GM12874 (cell line): Measurements from ENCODE around the gene FERMT2.

ENCODE experiments used
- CTCF ChIP-seq: IDR thresholded peaks from 2 replicates; pipeline ENCODE4 v1.5.1; 2011; ENCODE audit warnings: low read depth, mild to moderate bottlenecking, control low read depth, low read length, moderate library complexity; ENCODE audit not compliant: insufficient read depth

The FERMT2 gene

GRCh38 chr14:52836063-52836462 lies 114.8 kb downstream of the FERMT2 start:
- TF ChIP-seq CTCF, result no peak

DNA sequence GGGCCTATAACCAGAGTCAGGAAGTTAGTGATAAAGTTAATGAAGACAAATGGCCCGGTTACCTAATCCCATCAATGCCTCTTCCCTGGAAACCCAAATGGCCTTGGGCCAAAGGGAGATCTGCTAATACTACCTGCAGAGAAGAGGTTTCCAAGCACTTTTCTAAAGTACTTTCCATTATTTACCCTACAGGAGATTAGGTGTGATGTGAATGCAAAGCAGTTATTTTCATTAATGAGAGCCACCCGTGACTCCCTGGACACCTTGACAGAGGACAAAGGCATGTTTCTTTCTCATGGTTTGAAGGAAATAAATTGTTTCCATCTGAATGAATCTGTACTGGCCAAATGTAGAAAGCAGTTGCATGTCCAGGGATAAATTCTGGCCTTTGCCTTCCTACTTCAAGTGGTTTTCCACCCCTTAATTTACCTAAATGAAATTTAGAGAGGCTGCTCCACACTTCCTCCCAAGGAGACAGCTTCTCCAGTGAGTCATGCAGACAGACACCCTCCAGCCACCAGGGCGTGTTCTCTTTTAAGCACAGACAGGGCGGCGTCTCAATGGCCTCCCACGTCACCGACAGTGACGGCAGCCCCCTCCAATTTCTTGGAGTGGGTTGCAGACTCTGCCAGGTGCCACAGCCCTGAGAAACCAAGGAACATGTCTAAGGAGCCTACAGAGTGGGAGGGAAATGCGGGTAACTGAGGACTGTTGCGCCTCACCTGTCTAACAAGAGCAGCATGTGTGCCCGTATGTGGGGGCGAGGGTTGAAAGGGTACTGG lies 115.5 kb downstream of the FERMT2 start:
- TF ChIP-seq CTCF, result no peak

DNA sequence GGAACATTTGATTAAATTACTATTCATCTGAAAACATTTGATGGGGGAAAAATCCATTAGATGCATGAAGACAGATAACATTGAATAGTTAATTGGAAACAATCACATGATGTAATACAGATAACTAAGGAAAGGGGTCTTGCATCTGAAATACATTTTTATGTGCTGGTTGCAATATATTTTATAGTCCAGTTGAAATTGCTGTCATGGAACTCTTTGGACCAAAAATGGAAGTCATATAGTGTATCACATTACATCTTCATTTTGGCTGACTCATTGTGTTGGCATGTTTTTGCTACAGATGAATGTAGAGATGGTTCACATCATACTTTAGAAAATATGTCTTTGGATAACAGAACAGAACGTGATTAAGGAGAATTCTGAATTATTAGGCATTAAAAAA lies 116.4 kb downstream of the FERMT2 start:
- no peak for TF ChIP-seq CTCF

GRCh38 chr14:52833891-52834290 lies 117.0 kb downstream of the FERMT2 start:
- TF ChIP-seq CTCF, result no peak

- TF ChIP-seq CTCF, result no peak
These were observed 121.2 kb downstream of the FERMT2 start for GRCh38 chr14:52829527-52830185.

DNA sequence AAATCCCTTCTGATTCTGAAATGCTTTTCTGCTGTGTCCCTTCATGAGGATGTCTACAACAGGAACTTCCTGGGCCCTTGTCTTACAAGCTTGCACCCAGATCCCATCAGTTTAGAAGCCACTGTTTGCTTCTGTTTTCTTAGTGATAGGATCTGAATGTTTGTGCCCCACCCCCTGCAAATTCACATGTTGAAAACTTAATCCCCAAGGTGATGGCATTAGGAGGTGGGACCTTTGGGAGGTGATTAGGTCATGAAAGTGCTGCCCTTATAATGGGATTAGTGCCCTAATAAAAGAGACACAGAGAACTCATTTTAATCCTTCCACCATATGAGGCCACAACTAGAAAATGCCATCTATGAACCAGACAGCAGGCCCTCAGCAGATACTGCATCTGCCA lies 123.4 kb downstream of the FERMT2 start:
- TF ChIP-seq CTCF, result no peak

DNA sequence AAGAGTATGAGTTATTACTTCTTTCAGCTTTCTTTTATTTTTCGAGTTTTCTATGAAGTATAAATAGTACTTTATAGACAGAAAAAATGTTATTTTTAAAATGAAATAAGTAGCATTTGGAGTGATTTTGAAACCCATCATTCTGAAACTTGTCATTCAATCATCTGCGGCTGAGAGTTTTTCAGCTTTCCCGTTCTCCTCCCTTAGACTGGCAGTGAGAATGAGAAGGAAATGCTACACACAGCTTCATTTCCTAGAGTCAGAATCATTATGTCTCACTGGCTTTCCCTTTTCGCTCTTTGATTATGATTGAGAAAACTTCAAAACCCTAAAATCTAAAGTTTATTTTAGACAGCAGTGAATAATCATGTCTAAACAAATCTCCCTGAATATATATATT lies 125.8 kb downstream of the FERMT2 start:
- TF ChIP-seq CTCF, result no peak
